ENCODE measurements around the gene KDELR3.

Gene KDELR3

GRCh38 chr22:38524429-38524828, 56.5 kb downstream of the KDELR3 start:
- no peak overlapping the region for H3K9ac ChIP-seq (ENCODE audit: low read depth, low read length)
- no peaks in the 10 kb centered on the region for H3K27me3 ChIP-seq (ENCODE audit: control insufficient read depth, insufficient read depth, low read length)
- no peaks in the 10 kb centered on the region for H3K36me3 ChIP-seq (ENCODE audit: control insufficient read depth, insufficient read depth, low read length)
- H3K27ac ChIP-seq (ENCODE audit: low read depth, low read length), result no peak overlapping the region
- H3K4me3 ChIP-seq (ENCODE audit: low read depth, low read length), result no peak overlapping the region
- no peaks in the 10 kb centered on the region for H3K4me1 ChIP-seq (ENCODE audit: control insufficient read depth, insufficient read depth, low read length)
- H3K9me3 ChIP-seq (ENCODE audit: control insufficient read depth, insufficient read depth, low read length), result no peaks in the 10 kb centered on the region

DNA sequence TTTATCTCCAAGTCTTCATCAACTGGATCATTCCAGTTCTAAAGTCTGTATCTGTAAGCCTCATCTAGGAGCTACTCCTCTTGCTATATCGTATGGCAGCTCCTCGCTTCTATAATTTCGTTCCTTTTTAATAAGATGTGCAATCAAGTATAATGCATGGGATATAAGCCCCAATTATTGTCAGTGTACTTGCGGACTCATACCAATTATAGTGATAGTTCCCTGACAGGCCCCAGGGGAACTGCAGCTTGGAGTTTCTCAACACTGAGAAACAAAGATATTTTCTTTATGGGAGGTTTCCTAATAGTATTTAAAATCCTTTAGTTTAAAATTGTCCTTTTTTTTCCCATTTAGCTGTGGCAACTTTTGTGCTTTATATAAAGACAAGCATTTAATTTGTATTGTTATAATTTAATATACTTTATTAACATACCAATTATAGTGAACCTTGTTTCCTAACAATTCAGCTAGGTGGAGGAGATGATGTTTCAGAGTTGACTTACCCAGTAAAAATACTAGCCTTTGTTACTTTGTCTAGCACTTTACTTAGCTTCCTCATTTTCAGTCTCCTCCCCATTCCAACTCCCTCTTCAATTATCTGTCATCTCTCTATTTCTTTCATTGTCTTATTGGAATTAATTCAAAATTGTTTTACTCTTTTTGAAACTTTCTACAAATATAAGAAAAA, 63.5 kb downstream of the KDELR3 start:
- Histone ChIP-seq H3K4me1 (ENCODE audit: control insufficient read depth, insufficient read depth, low read length) (no peaks in the 10 kb centered on the region), H3K27ac (ENCODE audit: low read depth, low read length) (no peak overlapping the region), H3K9me3 (ENCODE audit: control insufficient read depth, insufficient read depth, low read length) (no peaks in the 10 kb centered on the region), H3K27me3 (ENCODE audit: control insufficient read depth, insufficient read depth, low read length) (no peaks in the 10 kb centered on the region), H3K36me3 (ENCODE audit: control insufficient read depth, insufficient read depth, low read length) (no peaks in the 10 kb centered on the region), H3K9ac (ENCODE audit: low read depth, low read length) (no peak overlapping the region), H3K4me3 (ENCODE audit: low read depth, low read length) (no peak overlapping the region)

All from HUES48 (cell line).